Skeletal muscle satellite cell (primary cell): ENCODE results near the gene TRIOBP.
A peak's percentile ranks its signal among the peaks of the same experiment; 100 is the strongest.
"Not testable (repeated sequence)": the region's sequence is repeated elsewhere in the genome, so short reads cannot be mapped to it uniquely, and the experiment has no call there.

ENCODE experiments used
- H3K27me3 ChIP-seq: 2 replicates; pipeline ENCODE4 v1.7.0; 2013; ENCODE audit warnings: low read length; ENCODE audit not compliant: control insufficient read depth, insufficient read depth
- H3K36me3 ChIP-seq: 2 replicates; pipeline ENCODE4 v1.7.0; 2013; ENCODE audit warnings: mild to moderate bottlenecking, control low read depth, low read length; ENCODE audit not compliant: insufficient read depth
- H3K4me1 ChIP-seq: 2 replicates; pipeline ENCODE4 v1.7.0; 2013; ENCODE audit warnings: low read length; ENCODE audit not compliant: control insufficient read depth, insufficient read depth
- H3K4me2 ChIP-seq: 2 replicates; pipeline ENCODE4 v1.7.0; 2013; ENCODE audit warnings: mild to moderate bottlenecking, low read length
- H3K4me3 ChIP-seq: 2 replicates; pipeline ENCODE4 v1.7.0; 2013; ENCODE audit warnings: low read length
- H3K9ac ChIP-seq: 2 replicates; pipeline ENCODE4 v1.7.0; 2013; ENCODE audit warnings: mild to moderate bottlenecking, low read depth, low read length, moderate library complexity
- H3K9me3 ChIP-seq: replicated peaks from 2 replicates; pipeline ENCODE4 v1.7.0; 2013; ENCODE audit warnings: mild to moderate bottlenecking, control low read depth, low read length

TRIOBP gene

GRCh38 chr22:37681556-37682049 is 15.2 kb upstream of the TRIOBP start:
- Histone ChIP-seq H3K4me2 (no peak overlapping the region), H3K4me1 (peaks cover 21% of the 10 kb centered on the region), H3K36me3 (peaks cover 22% of the 10 kb centered on the region), H3K9ac (no peak overlapping the region), H3K9me3 (no peaks in the 10 kb centered on the region), H3K4me3 (no peak overlapping the region), H3K27me3 (no peaks in the 10 kb centered on the region)

- Histone ChIP-seq H3K4me2 (no peak overlapping the region), H3K9me3 (no peaks in the 10 kb centered on the region), H3K36me3 (peaks cover 14% of the 10 kb centered on the region), H3K4me1 (peaks cover 13% of the 10 kb centered on the region), H3K27me3 (no peaks in the 10 kb centered on the region), H3K9ac (no peak overlapping the region), H3K4me3 (no peak overlapping the region)
Measured at GRCh38 chr22:37684803-37685615, 11.8 kb upstream of the TRIOBP start.

GRCh38 chr22:37686002-37686982 is 10.6 kb upstream of the TRIOBP start, which contains the start of gene NOL12:
NOL12 (plus strand) TSS chr22:37686343; CDS start chr22:37686393, 50 bp downstream.
- no peaks in the 10 kb centered on the region for H3K9me3 ChIP-seq
- peak within 1 kb of the TSS; percentile 99 for H3K4me2 ChIP-seq
- peaks cover 8% of the 10 kb centered on the region for H3K4me1 ChIP-seq
- peaks cover 23% of the 10 kb centered on the region for H3K36me3 ChIP-seq
- H3K27me3 ChIP-seq = no peaks in the 10 kb centered on the region
- H3K9ac ChIP-seq = peak within 1 kb of the TSS; percentile 92
- H3K4me3 ChIP-seq = peak within 1 kb of the TSS; percentile 93

GRCh38 chr22:37690407-37690806 is 6.4 kb upstream of the TRIOBP start:
- Histone ChIP-seq H3K9me3 (no peaks in the 10 kb centered on the region), H3K27me3 (no peaks in the 10 kb centered on the region), H3K4me2 (no peak overlapping the region), H3K4me1 (peaks cover 7% of the 10 kb centered on the region), H3K9ac (no peak overlapping the region), H3K36me3 (peaks cover 43% of the 10 kb centered on the region), H3K4me3 (no peak overlapping the region)

GRCh38 chr22:37690901-37691504 is 5.8 kb upstream of the TRIOBP start:
- H3K4me1 ChIP-seq = peaks cover 12% of the 10 kb centered on the region
- no peak overlapping the region for H3K4me3 ChIP-seq
- H3K9ac ChIP-seq = no peak overlapping the region
- no peak overlapping the region for H3K4me2 ChIP-seq
- H3K9me3 ChIP-seq = no peaks in the 10 kb centered on the region
- H3K27me3 ChIP-seq = no peaks in the 10 kb centered on the region
- peaks cover 43% of the 10 kb centered on the region for H3K36me3 ChIP-seq

GRCh38 chr22:37692627-37693285 is 4.1 kb upstream of the TRIOBP start:
- Histone ChIP-seq H3K27me3 (no peaks in the 10 kb centered on the region), H3K4me2 (no peak overlapping the region), H3K9ac (no peak overlapping the region), H3K4me1 (peaks cover 16% of the 10 kb centered on the region), H3K9me3 (no peaks in the 10 kb centered on the region), H3K4me3 (no peak overlapping the region), H3K36me3 (peaks cover 43% of the 10 kb centered on the region)

GRCh38 chr22:37694131-37694530 is 2.7 kb upstream of the TRIOBP start:
- Histone ChIP-seq H3K36me3 (peaks cover 31% of the 10 kb centered on the region), H3K4me1 (peaks cover 16% of the 10 kb centered on the region)
- H3K4me3 ChIP-seq, H3K9me3 ChIP-seq, H3K27me3 ChIP-seq, H3K4me2 ChIP-seq, H3K9ac ChIP-seq: not testable (repeated sequence)

GRCh38 chr22:37696260-37696656 is 590 bp upstream of the TRIOBP start:
- Histone ChIP-seq H3K4me3 (peak overlapping the region; percentile 52), H3K36me3 (peaks cover 20% of the 10 kb centered on the region), H3K4me1 (peaks cover 16% of the 10 kb centered on the region), H3K4me2 (peak overlapping the region; percentile 78)
- not testable (repeated sequence) for H3K9ac ChIP-seq, H3K27me3 ChIP-seq, H3K9me3 ChIP-seq

GRCh38 chr22:37697538-37697835 is 639 bp downstream of the TRIOBP start:
- Histone ChIP-seq H3K4me2 (peak overlapping the region; percentile 78), H3K4me3 (no peak overlapping the region), H3K36me3 (peaks cover 11% of the 10 kb centered on the region), H3K4me1 (peaks cover 16% of the 10 kb centered on the region), H3K9ac (no peak overlapping the region), H3K9me3 (no peaks in the 10 kb centered on the region), H3K27me3 (no peaks in the 10 kb centered on the region)

- no peak overlapping the region for H3K4me2 ChIP-seq
- no peaks in the 10 kb centered on the region for H3K36me3 ChIP-seq
- H3K27me3 ChIP-seq = no peaks in the 10 kb centered on the region
- no peaks in the 10 kb centered on the region for H3K9me3 ChIP-seq
- H3K4me3 ChIP-seq = no peak overlapping the region
- peaks cover 8% of the 10 kb centered on the region for H3K4me1 ChIP-seq
- no peak overlapping the region for H3K9ac ChIP-seq
Measured at GRCh38 chr22:37701141-37701786, 4.4 kb downstream of the TRIOBP start.
